Measurements from ENCODE around the gene TSPAN15.
"Not testable (repeated sequence)": the region's sequence is repeated elsewhere in the genome, so short reads cannot be mapped to it uniquely, and the experiment has no call there.

Gene TSPAN15

DNA sequence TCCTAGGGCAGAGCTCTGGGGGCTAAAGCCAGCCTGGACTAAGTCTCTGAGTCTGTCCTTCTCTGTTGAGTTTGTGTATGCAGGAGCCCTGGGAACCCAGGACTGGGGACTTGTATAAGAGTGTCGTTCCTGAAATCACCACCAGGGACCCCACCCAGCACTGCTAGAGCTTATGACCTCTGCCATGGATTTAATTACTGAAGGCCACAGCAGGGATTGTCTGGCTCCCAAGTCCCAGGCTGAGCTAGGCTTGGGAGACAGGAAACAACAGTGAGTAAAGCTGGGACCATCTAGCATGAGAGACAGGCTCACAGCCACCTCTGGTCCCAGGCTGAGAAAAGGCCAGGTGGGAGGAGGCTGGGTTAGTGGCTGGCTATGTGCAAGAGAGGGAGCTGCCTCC, 1.4 kb upstream of the TSPAN15 start:
- no peak for DNase-seq

DNA sequence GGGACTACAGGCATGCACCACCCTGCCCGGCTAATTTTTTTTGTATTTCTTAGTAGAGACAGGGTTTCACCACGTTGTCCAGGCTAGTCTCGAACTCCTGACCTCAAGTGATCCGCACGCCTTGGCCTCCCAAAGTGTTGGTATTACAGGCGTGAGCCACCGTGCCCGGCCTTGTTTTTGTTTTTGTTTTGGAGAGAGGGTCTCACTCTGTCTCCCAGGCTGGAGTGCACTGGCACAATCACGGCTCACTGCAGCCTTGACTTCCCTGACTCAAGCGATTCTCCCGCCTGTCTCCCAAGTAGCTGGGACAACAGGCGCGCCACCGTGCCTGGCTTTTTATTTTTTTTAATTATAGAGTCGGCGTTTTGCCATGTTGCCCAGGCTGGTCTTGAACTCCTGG, 870 bp upstream of the TSPAN15 start:
- not testable (repeated sequence) for DNase-seq

DNA sequence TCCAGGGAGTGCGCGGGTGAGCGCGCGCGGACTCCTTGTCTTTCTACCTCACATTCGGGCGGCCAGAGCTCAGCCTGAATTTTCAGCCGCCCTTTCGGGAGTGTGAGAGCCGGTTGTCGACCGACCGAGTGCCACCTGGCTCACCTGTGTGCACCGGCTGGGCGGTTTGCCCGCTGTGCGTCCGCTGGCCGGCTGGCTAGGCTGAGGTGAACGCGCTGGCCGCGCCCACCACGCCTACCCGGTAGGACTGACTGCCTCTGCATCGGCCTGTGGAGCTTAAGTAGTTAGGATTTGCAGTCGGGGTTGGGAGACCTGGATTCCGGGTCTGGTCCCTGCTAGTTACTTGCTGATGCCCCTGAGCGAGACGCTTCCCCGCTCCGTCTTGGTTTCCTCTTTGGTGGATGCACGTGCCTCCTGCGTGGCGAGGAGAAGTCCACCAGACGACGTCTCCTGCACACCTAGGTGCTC, 553 bp downstream of the TSPAN15 start:
- DNase-seq = no peak

GRCh38 chr10:69452676-69453415, 1.6 kb downstream of the TSPAN15 start:
- DNase-seq = no peak

DNA sequence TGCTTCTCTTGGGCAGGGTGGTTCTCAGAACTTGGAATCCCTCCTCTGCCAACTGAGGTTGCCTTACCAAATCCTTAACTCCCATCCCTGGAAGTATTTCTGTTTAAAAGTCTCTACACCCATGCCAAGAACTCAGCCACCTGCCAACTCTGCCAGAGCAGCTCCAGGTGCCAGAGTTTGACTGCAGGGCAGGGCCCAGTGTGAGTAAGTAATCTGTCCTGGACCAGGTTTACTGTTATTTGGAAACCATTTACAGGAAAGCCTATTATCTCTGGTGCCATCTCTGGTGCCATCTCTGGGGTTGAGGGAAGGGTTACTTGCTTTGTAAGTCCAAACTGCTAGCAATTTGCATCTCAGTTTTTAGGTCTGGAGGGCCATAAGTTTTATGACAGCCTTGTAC, 2.5 kb downstream of the TSPAN15 start:
- DNase-seq = no peak

GRCh38 chr10:69455006-69455763, 3.9 kb downstream of the TSPAN15 start:
- DNase-seq = no peak

- no peak for DNase-seq
These were observed 5.8 kb downstream of the TSPAN15 start for GRCh38 chr10:69456880-69457693.

GRCh38 chr10:69457771-69458237, 6.5 kb downstream of the TSPAN15 start:
- DNase-seq = peak; percentile 6

DNA sequence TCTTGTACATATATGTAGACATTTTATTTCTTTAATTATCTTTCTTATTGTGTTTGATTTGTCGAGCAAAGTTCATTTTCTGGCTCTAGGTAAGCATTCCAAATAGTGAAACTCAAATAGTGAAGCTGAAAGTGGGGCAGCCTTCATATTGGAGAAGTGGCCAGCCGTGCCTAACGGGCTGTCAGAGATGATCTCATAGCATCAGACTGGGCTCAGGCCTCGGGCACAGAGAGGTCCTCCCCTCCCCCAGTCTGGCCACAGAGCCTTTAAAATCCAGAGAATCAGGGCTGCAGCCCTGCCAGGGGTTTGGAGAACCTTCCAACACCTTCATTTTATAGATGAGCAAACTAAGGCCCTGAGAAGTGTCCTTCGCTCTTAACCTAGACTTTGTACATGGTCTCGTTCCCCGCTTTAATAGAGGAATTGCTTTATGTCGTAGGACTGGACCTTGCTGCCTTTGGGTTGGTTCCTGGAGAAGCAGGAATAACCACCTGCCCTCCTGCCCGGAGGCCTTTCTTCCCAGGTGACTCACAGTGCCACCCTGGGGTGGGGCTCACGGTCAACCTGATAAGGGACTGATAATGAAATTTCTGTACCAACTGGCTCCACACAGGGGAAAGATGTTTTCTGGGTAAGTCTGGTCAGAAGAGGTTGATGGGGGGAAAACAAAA, 7.3 kb downstream of the TSPAN15 start:
- no peak for DNase-seq

- DNase-seq = no peak
These were observed 8.0 kb downstream of the TSPAN15 start for GRCh38 chr10:69459101-69459790.

- no peak for DNase-seq
These were observed 8.8 kb downstream of the TSPAN15 start for GRCh38 chr10:69459893-69460575.

DNA sequence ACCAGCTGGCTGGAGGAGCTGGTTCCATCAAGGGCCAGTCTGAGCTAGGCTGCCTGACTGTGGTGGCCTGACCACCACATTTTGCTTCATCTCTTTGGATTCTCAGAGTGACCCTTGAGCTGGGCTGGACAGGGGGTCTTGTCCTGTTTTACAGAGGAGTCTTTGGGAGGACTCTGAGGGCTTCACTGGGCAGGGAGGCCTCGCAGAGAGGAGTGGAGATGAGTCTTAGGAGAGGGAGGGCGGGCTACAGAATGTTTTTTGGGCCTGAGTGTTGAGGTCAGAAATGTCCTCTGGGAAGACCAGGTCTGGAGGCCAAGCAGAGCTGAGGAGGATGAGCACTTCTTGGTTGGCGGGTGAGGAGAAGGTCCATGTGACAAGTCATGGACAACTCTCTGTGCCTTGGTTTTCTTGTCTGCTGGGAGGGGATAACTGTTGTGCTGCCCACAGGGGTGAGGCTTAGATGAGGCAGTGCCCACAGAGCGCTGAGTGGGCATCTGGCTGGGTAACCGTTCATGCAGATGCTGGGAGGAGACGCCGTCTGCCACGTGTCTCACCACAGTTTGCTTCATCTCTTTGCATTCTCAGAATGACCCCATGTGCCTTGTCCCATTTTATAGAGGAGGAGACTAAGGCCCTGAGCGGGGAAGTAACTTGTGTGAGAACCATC, 9.4 kb downstream of the TSPAN15 start:
- DNase-seq = no peak

- DNase-seq = no peak
These were observed 10.2 kb downstream of the TSPAN15 start for GRCh38 chr10:69461243-69462025.

DNA sequence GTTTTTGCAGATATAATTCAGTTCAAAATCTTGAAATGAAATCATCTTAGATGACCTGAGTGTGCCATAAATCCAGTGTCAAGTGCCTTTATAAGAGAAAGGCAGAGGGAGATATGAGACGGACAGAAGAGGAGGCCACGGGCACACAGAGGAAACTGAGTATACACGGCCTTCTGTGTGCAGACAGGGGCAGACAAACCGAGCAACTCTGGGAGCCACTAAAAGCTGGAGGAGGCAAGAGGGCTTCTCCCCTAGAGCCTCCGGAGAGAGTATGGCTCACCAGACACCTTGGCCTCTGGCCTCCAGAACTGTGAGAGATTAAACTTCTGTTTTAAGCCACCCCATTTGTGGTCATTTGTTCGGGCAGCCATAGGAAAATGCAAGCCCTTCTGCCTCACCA, 12.6 kb downstream of the TSPAN15 start:
- no peak for DNase-seq

GRCh38 chr10:69464401-69464800, 13.1 kb downstream of the TSPAN15 start:
- DNase-seq = no peak

DNA sequence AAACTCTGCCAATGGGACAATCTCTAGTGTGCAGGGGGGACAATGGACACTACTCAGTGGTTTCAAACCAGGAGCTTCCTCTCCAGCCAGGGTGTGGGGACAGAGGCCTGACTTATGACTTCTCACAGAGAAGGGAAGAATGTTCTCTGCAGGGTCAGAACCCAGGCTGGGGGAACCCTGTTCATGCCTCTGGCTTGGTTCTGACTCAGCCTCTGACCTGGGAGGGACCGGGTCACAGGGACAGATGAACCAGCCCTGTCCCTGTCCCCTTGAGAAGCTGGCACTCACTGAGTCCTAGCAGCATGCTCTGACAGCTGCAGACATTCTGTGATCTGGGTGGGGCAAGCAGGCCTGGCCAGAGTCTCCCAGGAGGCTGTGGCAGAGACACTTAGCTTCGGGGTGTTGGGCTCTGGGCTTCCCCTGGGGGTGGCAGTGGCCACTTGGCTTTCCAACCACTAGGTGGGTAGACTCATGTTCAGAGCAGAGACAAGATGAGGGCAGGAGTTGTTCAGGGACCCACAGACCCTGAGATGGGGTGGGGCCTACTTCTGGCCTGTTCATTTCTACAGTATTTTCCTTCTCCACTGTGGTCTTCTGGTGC, 13.6 kb downstream of the TSPAN15 start:
- no peak for DNase-seq

DNA sequence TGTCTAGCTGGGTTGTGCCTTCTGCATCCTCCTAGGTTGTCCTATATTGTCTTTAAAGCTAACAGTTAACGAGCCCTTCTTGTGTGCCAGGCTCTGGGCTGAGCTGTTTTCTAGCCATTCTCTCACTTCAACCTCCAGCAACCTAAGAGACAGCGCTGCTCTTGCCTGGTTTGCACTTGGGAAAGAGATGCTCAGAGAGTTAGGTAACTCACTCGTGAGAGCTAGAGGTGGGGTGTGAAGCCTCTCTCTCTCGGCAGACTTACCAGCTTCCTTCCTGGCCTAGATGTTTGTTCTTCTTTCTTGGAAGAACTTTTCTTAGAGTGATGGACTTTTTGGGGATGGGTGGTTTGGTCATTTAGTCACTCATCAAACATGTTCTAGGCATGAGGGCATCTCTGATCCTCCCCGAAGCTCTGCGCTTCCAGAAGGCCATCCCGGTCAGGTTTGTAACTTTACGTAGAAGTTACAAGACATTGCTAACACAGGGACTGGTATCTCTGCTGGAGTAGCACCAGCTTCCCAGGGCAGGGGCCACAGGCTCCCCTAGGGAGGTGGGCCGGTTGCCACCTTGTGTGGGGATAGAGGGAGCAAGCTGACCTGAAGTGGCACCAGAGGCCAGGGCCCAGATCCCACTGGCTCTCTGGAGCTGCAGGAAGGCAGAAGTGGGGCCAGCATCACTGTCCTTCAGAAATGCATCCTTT, 14.3 kb downstream of the TSPAN15 start:
- no peak for DNase-seq

GRCh38 chr10:69466158-69466490, 14.9 kb downstream of the TSPAN15 start:
- no peak for DNase-seq

GRCh38 chr10:69466689-69467088, 15.4 kb downstream of the TSPAN15 start:
- DNase-seq = no peak

All from DMS79 (cell line).